GM21825 (cell line): Measurements from ENCODE around the gene NDP.
"Not testable (repeated sequence)": the region's sequence is repeated elsewhere in the genome, so short reads cannot be mapped to it uniquely, and the experiment has no call there.

Experiments used
- ATAC-seq: cut with Tn5 transposase; IDR thresholded peaks from one replicate; pipeline ENCODE4 v1.9.1; 2021; ENCODE audit warnings: mild to moderate bottlenecking, moderate library complexity; ENCODE audit not compliant: unreplicated experiment

Gene NDP

GRCh38 chrX:43971966-43972961 lies 926 bp downstream of the NDP start:
- no peak for ATAC-seq

DNA sequence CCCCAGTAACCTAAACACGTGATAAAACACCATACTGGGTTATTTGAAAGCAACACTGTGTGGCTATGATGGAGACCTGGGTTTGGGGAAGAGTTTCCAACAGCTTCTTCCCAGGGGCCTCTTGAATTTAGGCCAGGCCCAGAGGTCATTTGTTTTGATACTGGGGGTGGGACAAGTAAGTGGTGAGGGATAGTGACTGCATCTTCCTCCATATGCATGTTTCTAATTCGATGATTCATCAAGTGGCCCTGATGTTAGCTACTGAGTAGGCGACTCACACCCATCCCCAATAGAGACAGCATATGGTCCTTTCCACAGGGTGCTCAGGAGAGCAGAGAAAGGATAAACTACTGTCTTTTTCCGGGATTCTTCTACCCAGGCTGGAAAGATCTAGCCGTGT lies 2.7 kb downstream of the NDP start:
- ATAC-seq = no peak

DNA sequence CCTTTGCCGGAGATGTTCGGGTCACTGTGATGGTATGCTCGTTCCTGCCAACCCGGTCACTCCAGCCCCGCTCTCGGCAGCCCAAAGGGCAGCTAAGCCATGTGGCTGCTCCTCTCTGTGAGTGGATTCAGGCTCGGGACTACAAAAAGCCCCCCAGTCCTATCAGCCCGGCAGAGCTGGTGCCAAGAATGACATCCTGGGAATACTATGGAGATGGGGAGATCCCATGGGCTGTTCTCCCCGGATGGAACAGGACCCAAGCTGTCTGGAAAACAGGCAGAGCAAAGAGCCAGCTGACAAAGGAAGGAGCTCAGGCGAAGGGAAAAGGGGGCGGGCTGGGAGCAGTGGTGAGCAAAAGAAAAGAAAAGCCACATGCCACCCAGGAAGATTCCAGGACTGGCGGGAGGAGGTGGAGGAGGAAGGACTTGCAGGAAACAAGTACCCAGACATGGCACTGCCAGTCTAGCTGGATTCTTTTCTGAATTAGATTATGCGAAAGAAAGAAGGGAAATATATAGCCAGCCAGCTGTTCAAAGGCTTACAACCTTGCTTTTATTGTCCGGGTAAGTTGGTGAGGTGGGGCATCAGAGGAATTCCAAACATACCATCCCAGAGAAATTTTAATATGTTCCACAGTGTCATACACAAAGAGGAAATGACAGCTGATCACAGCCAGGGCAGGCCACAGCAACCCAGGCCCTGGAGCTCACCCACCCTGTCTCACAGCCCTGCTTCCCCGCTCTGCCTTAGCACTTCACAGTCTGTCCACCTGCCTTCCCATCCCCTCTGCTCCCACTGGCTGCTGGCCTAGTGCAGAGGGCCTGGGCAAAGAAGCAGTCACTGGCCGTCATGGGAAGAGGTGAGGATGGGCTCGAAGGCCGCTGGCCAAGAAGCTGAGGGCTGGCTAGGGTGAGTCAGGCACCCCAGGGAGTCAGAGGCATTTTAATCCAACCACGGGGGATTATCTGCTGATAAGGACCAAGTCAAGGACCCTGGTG lies 3.4 kb downstream of the NDP start:
- ATAC-seq = no peak

- no peak for ATAC-seq
Observed at GRCh38 chrX:43968359-43968781, 4.8 kb downstream of the NDP start.

DNA sequence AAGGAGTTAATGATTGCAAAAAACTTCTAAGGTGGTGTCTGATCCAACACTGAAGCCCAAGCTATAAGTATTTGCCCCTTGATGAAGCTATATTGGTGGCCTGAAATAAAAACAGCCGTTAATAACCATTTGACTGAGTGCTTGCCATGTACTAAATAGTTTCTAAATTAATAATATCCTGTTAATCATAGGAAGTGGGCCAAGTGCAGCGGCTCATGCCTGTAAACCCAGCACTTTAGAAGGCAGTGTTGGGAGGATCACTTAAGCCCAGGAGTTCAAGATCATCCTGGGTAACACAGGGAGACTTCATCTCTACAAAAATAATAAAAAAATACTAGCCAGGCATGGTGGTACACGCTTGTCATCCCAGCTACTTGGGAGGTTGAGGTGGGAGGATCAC lies 8.3 kb downstream of the NDP start:
- ATAC-seq = no peak

- ATAC-seq = no peak
Observed at GRCh38 chrX:43963726-43964125, 9.5 kb downstream of the NDP start.

DNA sequence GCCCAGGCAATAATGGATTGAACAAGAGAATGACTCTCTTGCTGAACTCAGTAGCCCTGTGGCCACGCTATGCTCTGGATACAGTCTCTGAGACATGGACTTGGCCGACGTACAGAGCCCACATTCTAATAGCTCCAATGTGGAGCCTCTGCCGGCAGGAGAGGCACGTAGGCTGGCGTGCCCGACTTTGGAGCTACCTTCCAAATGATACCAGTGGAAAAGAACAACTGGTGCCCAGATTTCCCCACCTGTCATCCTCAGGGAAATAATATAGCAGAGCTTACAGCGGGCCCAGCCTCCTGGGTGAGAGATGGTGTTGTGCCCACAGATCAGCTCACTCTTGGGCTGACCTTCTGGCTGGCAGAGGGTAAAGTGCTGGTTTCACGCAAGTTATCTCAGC lies 10.6 kb downstream of the NDP start:
- ATAC-seq = no peak

- ATAC-seq = no peak
Observed at GRCh38 chrX:43961699-43962098, 11.5 kb downstream of the NDP start.

- ATAC-seq = peak; percentile 61
Observed at GRCh38 chrX:43958529-43958928, 14.7 kb downstream of the NDP start.

DNA sequence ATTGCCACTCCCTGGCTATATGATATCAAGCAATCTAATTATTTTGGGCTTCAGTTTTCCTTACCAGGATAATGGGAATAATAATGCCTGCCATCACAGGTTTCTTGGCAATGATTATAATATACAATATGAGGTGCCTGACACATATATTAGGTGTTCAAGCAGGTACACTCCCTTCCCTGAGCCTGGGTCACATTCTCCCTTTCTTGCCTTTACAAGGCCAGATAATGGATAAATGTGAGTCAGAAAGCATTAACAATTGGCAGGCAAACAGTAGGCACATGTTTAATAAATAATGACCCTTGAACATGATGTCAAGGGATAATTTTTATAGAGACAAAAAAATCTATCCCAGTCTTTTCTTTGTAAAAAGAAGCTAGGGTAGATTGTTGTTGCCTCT lies 17.2 kb downstream of the NDP start:
- ATAC-seq = no peak

DNA sequence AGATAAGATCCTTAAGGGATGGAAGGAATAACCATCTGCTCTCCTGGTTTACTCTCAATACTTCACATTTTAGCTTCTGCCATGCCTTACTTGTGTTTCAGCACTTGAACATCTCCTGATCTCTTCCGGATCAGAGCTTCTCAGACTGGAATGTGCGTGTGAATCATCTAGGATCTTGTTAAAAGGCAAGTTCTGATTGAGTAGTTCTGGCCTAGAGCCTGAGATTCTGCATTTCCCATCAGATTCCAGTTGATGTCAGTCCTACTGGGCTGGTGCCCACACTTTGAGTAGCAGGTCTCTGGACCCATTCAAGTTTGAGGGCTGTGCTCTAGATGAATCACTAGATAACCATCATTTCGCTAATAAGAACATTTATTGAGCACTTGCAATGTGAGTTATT lies 20.0 kb downstream of the NDP start:
- no peak for ATAC-seq

- no peak for ATAC-seq
Observed at GRCh38 chrX:43949669-43950068, 23.5 kb downstream of the NDP start.

GRCh38 chrX:43940816-43941474 lies 32.2 kb downstream of the NDP start:
- ATAC-seq = no peak

DNA sequence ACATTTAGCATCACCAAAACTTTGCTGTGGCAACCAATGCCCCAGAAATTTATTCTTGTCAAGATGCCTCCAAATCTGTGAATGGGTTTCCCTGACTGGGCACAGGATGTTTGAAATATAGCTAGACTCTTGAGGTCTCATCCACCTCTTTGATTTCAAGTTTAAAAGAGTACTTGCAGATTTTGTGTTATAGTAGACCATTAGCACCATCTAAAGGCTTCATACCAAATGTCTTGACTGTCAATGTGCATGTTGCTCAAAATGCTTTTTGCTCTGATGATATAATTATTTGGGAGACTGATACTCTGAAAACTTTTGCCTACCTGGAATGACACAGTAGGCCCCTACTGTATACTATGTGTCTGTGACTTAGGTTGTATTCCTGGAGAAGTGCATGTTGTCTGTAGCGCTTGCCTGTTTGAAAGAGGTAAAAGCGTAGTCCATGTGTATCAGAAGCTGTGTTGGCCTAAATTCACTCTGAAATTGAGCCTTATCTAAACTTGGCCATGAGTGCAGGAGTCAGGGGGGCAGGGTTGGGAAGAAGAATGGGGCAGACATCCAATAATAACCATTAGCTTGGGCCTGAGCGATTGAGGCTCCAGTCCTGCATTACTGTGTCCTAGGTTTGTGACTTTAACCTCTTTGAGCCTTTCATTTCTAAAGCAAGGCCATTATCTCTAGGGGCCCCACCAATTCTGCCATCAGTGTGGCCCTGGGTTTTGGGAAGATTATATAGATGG lies 33.8 kb downstream of the NDP start:
- no peak for ATAC-seq

GRCh38 chrX:43922032-43922431 lies 51.2 kb downstream of the NDP start:
- ATAC-seq = not testable (repeated sequence)

DNA sequence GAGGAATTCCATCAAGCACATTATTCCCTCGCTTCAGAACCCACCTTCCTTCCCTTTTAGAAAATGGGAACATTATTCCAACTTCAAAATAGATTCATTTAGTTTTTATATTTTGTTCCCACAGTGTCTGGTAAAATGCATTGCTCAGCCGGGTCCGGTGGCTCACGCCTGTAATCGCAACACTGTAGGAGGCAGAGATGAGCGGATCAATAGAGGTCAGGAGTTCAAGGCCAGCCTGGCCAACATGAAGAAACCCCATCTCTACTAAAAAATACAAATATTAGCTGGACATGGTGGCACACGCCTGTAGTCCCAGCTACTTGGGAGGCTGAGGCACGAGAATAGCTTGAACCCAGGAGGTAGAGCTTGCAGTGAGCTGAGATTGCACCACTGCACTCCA lies 62.4 kb downstream of the NDP start:
- ATAC-seq = not testable (repeated sequence)

DNA sequence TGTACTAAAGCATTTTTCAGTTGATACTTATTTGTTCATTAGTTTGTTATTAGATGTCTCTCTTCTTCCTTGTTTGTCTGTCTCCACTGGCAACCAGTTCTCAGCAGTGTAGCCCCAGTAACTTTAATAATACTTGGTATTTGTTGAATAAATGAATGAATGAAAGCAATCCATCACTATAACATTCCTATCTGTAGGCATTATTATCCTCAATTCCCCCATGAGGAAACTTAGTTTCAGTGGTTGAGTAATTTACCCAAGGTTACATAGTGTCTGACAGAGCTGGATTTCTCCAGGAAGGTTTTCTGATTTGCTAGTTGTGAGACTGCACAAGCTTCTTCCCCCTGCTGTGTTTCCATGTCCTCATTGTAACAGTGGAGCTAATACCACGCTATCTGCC lies 63.2 kb downstream of the NDP start:
- no peak for ATAC-seq

- ATAC-seq = no peak
Observed at GRCh38 chrX:43909141-43909540, 64.0 kb downstream of the NDP start.

DNA sequence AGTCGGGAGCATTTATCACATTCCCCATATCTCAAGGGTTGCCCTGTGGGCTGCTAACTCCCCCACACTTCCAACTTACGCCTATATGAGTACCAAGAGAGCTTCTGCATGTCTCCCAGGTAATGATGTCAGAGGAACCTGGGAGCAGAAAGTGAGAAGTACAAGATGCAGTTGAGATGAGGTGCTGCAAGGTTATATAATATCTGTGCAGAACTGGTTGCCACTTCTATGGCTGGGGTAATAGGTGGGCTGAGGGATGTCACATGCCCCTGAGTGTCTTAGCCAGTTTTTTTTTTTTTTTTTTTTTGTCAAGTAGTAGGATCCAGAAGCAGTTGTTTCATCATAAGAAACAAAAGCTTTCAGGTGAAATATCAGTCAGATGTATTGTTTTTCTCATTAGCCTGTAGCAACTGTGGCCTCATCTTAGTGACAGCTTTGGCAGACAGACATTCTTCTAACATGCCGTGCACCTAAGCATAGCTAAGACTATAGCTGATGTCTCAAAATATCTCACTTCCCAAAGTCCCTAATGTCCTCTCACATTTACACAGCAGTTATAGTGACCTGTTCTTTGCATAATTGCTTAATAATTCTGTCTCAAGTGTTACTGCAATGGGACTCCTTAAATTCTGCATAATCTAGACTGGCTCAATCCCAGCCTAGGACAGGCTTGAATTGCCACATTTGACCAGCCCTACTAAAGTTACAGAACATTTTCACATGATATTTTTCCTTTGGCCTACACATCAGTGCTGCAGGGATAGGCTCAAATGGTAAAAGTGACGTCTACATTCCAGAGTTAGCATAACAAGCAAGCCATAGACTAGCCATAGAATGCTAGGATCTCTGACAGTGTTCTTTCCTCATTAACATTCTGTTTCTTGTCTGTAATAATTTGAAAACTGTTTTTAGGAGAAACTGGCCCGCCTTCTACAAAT lies 73.0 kb downstream of the NDP start:
- no peak for ATAC-seq
